Activated CD4-positive, alpha-beta T cell treated with anti-CD3 and anti-CD28 coated beads, Interleukin-2, amount 10 ng/mL, durations not matched to agents 7 days and 5 days (primary cell): ENCODE measurements around the gene TMSB4Y. TPM values are rescaled to one million over a fixed set of nuclear protein-coding genes. Genes with fewer than 3 reads are reported as not detected.

Experiments used
- CTCF ChIA-PET: fragments of 350-600 bp; sonication (Branson Sonifier 250); formaldehyde crosslinking; loops from one replicate; lab custom pipeline; 2021; ENCODE audit warnings: antibody characterized with exemption; lab: Charles Lee
- POLR2A ChIA-PET: fragments of 350-600 bp; sonication (Branson Sonifier 250); formaldehyde crosslinking; loops from one replicate; lab custom pipeline; 2021; ENCODE audit warnings: antibody characterized with exemption; lab: Charles Lee
- DNase-seq: peaks from one replicate; pipeline ENCODE4 v3.0.0-alpha.2; 2020
- H3K27ac Mint-ChIP-seq: one replicate; pipeline ENCODE4 v1.8.0; 2021; ENCODE audit warnings: mild to moderate bottlenecking, moderate library complexity, mixed read lengths
- H3K27me3 Mint-ChIP-seq: one replicate; pipeline ENCODE4 v1.8.0; 2021; ENCODE audit warnings: mixed read lengths
- H3K36me3 Mint-ChIP-seq: one replicate; pipeline ENCODE4 v1.8.0; 2021; ENCODE audit warnings: low read depth, mixed read lengths
- H3K4me1 Mint-ChIP-seq: one replicate; pipeline ENCODE4 v1.8.0; 2021; ENCODE audit warnings: mixed read lengths
- H3K4me3 Mint-ChIP-seq: one replicate; pipeline ENCODE4 v1.8.0; 2021; ENCODE audit warnings: mild to moderate bottlenecking, moderate library complexity, mixed read lengths
- H3K9me3 Mint-ChIP-seq: one replicate; pipeline ENCODE4 v1.8.0; 2021; ENCODE audit warnings: mixed read lengths
- total RNA-seq, 2 experiments: library from RNA; stranded (reverse); gene quantifications; one replicate each; pipeline ENCODE4 v1.2.3, GENCODE V29; 2021

The TMSB4Y gene
- total RNA-seq = 1 to 10 TPM in 1 of 2 experiments, under 1 TPM in 1; 0.62 to 1.3 TPM

DNA sequence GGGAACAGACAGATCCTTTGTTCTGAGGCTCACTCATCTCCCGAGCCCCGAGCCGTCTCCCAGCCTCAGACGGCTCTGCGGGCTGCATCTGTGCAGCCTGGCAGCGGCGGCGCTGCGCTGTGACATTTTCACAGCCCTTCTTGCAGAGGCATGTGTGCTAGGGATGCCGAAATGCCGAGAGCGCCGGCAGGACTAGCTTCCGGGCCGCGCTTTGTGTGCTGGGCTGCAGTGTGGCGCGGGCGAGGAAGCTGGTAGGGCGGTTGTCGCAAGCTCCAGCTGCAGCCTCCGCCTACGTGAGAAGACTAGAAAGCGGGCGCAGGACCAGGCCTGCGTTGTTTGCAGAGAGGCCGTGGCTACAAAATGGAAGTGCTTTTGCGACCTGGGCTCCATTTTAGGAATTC is at the start of gene TMSB4Y:
Gene TMSB4Y (plus strand): TSS at position 332 of the 401 bp plus-strand sequence.
- Mint-ChIP-seq H3K4me1 (peaks cover 15% of the 10 kb centered on the region), H3K9me3 (no peaks in the 10 kb centered on the region), H3K27me3 (no peaks in the 10 kb centered on the region), H3K4me3 (peak within 1 kb of the TSS; percentile 82), H3K36me3 (no peaks in the 10 kb centered on the region), H3K27ac (peak within 1 kb of the TSS; percentile 97)
- CTCF ChIA-PET = no interaction called here
- POLR2A ChIA-PET = no interaction called here
- peak; percentile 79 for DNase-seq

DNA sequence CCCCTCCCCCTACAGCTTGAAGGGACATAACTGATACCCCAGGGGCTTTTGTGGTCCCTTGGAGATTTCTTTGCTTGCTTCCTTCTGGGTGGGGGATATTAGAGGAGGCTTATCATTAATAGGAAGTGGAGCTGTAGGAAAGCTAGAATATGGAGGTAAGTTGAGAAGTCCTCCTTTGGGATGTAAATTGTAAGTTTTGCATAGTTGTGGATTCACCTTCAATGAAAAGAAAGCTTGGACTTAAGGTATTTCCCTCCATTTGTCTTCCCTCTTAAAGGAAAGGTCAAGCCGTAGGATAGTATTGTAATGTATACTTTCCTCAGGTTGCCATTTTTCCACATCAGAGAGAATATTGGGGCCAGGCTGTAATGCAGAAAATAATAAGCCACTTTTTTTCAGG is 39.5 kb upstream of the TMSB4Y start:
- Mint-ChIP-seq H3K4me1 (no peaks in the 10 kb centered on the region), H3K27me3 (no peaks in the 10 kb centered on the region), H3K4me3 (no peak overlapping the region), H3K9me3 (no peaks in the 10 kb centered on the region), H3K36me3 (no peaks in the 10 kb centered on the region), H3K27ac (no peak overlapping the region)
- CTCF ChIA-PET = no interaction called here
- POLR2A ChIA-PET = no interaction called here
- DNase-seq = no peak

GRCh38 chrY:13671122-13671521 is 32.6 kb upstream of the TMSB4Y start:
- H3K27ac Mint-ChIP-seq = no peak overlapping the region
- ChIA-PET CTCF (no interaction called here), POLR2A (interaction anchor here (0.6 kb wide), 1 partner anchor 333 kb away, joined by 4 read pairs; no protein-coding TSS in a partner anchor)
- H3K27me3 Mint-ChIP-seq = no peaks in the 10 kb centered on the region
- DNase-seq = no peak
- H3K9me3 Mint-ChIP-seq = peaks cover 4% of the 10 kb centered on the region
- H3K36me3 Mint-ChIP-seq = no peaks in the 10 kb centered on the region
- no peak overlapping the region for H3K4me3 Mint-ChIP-seq
- H3K4me1 Mint-ChIP-seq = no peaks in the 10 kb centered on the region

- POLR2A ChIA-PET = no interaction called here
- H3K36me3 Mint-ChIP-seq = no peaks in the 10 kb centered on the region
- no peak for DNase-seq
- peaks cover 15% of the 10 kb centered on the region for H3K4me1 Mint-ChIP-seq
- CTCF ChIA-PET = no interaction called here
- no peak overlapping the region for H3K4me3 Mint-ChIP-seq
- H3K9me3 Mint-ChIP-seq = no peaks in the 10 kb centered on the region
- H3K27ac Mint-ChIP-seq = no peak overlapping the region
- no peaks in the 10 kb centered on the region for H3K27me3 Mint-ChIP-seq
Measured at GRCh38 chrY:13702276-13702675, 1.4 kb upstream of the TMSB4Y start.

GRCh38 chrY:13704121-13704930 is 627 bp downstream of the TMSB4Y start:
- no peaks in the 10 kb centered on the region for H3K36me3 Mint-ChIP-seq
- peak overlapping the region; percentile 82 for H3K4me3 Mint-ChIP-seq
- no peaks in the 10 kb centered on the region for H3K9me3 Mint-ChIP-seq
- peak overlapping the region; percentile 97 for H3K27ac Mint-ChIP-seq
- ChIA-PET POLR2A (no interaction called here), CTCF (no interaction called here)
- H3K4me1 Mint-ChIP-seq = peaks cover 15% of the 10 kb centered on the region
- H3K27me3 Mint-ChIP-seq = no peaks in the 10 kb centered on the region
- DNase-seq = peak; percentile 9

- POLR2A ChIA-PET = no interaction called here
- Mint-ChIP-seq H3K4me3 (peak overlapping the region; percentile 82), H3K27me3 (no peaks in the 10 kb centered on the region), H3K36me3 (no peaks in the 10 kb centered on the region), H3K9me3 (no peaks in the 10 kb centered on the region), H3K4me1 (peaks cover 15% of the 10 kb centered on the region), H3K27ac (peak overlapping the region; percentile 97)
- CTCF ChIA-PET = no interaction called here
- DNase-seq = no peak
Measured at GRCh38 chrY:13705197-13705596, 1.5 kb downstream of the TMSB4Y start.

- DNase-seq = no peak
- H3K27me3 Mint-ChIP-seq = no peaks in the 10 kb centered on the region
- no peak overlapping the region for H3K27ac Mint-ChIP-seq
- ChIA-PET POLR2A (no interaction called here), CTCF (no interaction called here)
- H3K36me3 Mint-ChIP-seq = no peaks in the 10 kb centered on the region
- H3K9me3 Mint-ChIP-seq = no peaks in the 10 kb centered on the region
- no peak overlapping the region for H3K4me3 Mint-ChIP-seq
- H3K4me1 Mint-ChIP-seq = peaks cover 15% of the 10 kb centered on the region
Measured at GRCh38 chrY:13708038-13708437, 4.3 kb downstream of the TMSB4Y start.

DNA sequence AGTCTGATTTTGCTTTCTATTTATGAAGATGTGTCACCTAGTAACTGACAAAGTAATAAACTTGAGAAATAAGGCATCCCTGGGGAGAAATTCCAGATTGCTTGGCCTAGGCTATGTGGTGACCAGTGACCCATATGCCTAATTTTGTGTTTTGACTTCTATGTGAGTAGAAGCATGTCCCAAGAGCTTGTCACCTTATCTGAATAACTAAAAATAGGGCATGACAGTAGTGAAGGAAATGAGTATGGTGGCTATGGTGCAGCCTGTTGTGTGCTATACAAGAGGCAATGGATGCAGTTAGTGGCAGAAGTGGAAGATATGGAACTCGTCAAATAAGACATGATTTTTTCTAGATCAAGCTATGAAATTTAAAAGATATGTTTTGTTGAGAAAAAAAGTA is 15.3 kb downstream of the TMSB4Y start:
- Mint-ChIP-seq H3K36me3 (no peaks in the 10 kb centered on the region), H3K27me3 (no peaks in the 10 kb centered on the region), H3K4me3 (no peak overlapping the region), H3K27ac (no peak overlapping the region), H3K9me3 (peaks cover 2% of the 10 kb centered on the region), H3K4me1 (no peaks in the 10 kb centered on the region)
- POLR2A ChIA-PET = no interaction called here
- no peak for DNase-seq
- CTCF ChIA-PET = no interaction called here

DNA sequence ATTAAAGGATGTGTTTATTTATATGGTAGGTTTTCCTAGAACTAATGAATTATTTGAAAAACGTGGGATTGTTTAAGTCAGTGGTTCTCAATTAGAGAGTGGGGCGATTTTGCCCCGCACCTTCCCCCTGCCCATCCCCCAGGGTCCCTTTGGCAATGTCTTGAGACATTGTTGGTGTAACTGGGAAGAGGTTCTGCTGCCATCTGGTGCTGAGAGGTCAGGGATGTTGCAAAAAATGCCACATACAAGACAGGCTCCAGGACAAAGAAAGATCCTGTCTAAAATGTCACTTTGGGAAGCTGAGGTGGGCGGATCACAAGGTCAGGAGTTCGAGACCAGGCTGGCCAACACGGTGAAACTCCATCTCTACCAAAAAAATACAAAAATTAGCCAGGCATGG is 25.8 kb downstream of the TMSB4Y start:
- Mint-ChIP-seq H3K27ac (no peak overlapping the region), H3K4me3 (no peak overlapping the region), H3K4me1 (no peaks in the 10 kb centered on the region), H3K36me3 (peaks cover 2% of the 10 kb centered on the region), H3K27me3 (no peaks in the 10 kb centered on the region), H3K9me3 (no peaks in the 10 kb centered on the region)
- CTCF ChIA-PET = no interaction called here
- no peak for DNase-seq
- POLR2A ChIA-PET = no interaction called here

DNA sequence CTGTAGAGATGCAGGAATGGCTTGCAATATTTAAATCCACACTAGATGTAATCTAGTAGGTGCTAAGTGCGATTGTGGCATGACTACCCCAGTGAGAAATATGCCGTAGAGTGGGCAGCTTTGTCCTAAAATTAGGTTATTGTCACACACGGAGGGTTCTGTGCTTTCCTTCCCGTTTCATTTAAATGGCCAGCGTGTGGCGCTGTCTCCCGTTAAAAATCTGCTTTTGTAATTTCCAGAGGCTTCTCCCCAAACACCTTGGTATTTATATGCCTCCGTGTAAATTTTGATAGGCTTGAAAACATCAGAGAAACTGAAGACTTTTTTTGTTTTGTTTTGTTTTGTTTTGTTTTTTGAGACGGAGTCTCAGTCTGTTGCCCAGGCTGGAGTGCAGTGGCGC is 34.9 kb downstream of the TMSB4Y start:
- CTCF ChIA-PET = no interaction called here
- no peak overlapping the region for H3K4me3 Mint-ChIP-seq
- peak; percentile 24 for DNase-seq

GRCh38 chrY:13751289-13752071 is 47.8 kb downstream of the TMSB4Y start:
- POLR2A ChIA-PET = no interaction called here
- no peaks in the 10 kb centered on the region for H3K9me3 Mint-ChIP-seq
- H3K27ac Mint-ChIP-seq = peak overlapping the region; percentile 85
- CTCF ChIA-PET = no interaction called here
- peaks cover 13% of the 10 kb centered on the region for H3K4me1 Mint-ChIP-seq
- H3K27me3 Mint-ChIP-seq = no peaks in the 10 kb centered on the region
- H3K4me3 Mint-ChIP-seq = peak overlapping the region; percentile 68
- peak; percentile 42 for DNase-seq
- H3K36me3 Mint-ChIP-seq = no peaks in the 10 kb centered on the region

More for the DNA sequence above, 34.9 kb downstream of the TMSB4Y start:
- H3K9me3 Mint-ChIP-seq = no peaks in the 10 kb centered on the region
- H3K27me3 Mint-ChIP-seq = no peaks in the 10 kb centered on the region
- H3K27ac Mint-ChIP-seq = no peak overlapping the region
- no peaks in the 10 kb centered on the region for H3K4me1 Mint-ChIP-seq
- POLR2A ChIA-PET = no interaction called here
- no peaks in the 10 kb centered on the region for H3K36me3 Mint-ChIP-seq

GRCh38 chrY:13754661-13755060 is 51.0 kb downstream of the TMSB4Y start:
- Mint-ChIP-seq H3K27ac (no peak overlapping the region), H3K36me3 (no peaks in the 10 kb centered on the region), H3K9me3 (no peaks in the 10 kb centered on the region), H3K4me1 (peaks cover 13% of the 10 kb centered on the region), H3K4me3 (no peak overlapping the region), H3K27me3 (no peaks in the 10 kb centered on the region)
- POLR2A ChIA-PET = interaction anchor here (0.7 kb wide), 1 partner anchor 138 kb away, joined by 3 read pairs; no protein-coding TSS in a partner anchor
- CTCF ChIA-PET = no interaction called here
- DNase-seq = no peak
